Measurements from ENCODE around the gene TBC1D5. TPM values are rescaled to one million over a fixed set of nuclear protein-coding genes. Genes with fewer than 3 reads are reported as not detected.

The TBC1D5 gene
- total RNA-seq, 3 donors from 2014 or later (not counting 1 experiment from before 2014, with no cell fraction given) = 63.8 to 81.9 (median 74.9) TPM

DNA sequence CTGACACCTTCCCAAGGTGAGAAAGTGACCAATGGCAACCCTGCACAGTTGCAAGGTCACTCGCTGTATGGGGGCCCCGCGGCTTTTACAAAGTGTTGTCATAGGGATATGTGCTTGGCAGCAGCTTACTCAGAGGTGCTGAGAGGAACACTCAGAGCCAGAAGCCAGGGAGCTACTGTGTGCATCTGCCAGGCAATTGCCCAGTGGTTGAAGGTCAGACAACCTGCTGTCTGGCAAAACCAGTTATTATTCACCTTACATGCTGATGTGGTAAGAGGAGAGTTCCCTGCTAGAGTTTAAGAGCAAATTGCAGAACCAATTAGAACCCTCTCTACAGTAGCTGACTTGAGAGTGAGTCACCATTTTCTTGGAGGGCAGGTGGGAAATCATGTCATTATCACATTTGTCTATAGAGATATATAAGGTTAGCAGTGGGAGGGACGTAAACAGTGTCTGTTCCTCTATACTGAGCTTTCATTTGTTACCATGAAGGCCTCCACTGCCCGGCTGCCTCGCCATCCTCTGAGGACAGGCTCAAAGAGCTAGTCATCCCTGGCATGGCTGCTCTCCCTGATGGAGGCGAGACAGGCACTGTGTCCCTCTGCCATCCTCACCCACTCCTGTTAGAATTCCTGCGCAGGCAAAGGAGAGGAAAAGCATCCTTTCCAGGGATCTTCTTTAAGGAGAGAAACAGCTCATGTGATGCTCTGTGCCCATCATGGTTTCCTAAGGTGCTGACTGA, 583.3 kb downstream of the TBC1D5 start:
- ATAC-seq (peak in 1 of 3 donors; percentile 24), DNase-seq (no peak)
- no peak overlapping the region for H3K27ac Mint-ChIP-seq
- intact Hi-C loops (cut with micrococcal nuclease) = loop anchor here (10.0 kb wide), 3 partner anchors 164 to 854 kb away; partner anchors contain the start of gene RFTN1
- Histone ChIP-seq H3K4me1 (ENCODE audit: control insufficient read depth, insufficient read depth, low read length) (peaks cover 28% of the 10 kb centered on the region), H3K36me3 (ENCODE audit: control insufficient read depth, insufficient read depth, low read length) (peaks cover 22% of the 10 kb centered on the region), H3K4me3 (ENCODE audit: low read length) (no peak overlapping the region), H3K27ac (ENCODE audit: low read length) (no peak overlapping the region), H3K27me3 (ENCODE audit: control insufficient read depth, insufficient read depth, low read length) (no peaks in the 10 kb centered on the region), H3K9me3 (ENCODE audit: control insufficient read depth, insufficient read depth, low read length) (no peaks in the 10 kb centered on the region)
- peaks cover 31 to 42% of the 10 kb centered on the region in 2 donors for H3K4me1 Mint-ChIP-seq
- peaks cover 26% of the 10 kb centered on the region for H3K36me3 Mint-ChIP-seq
- no peak overlapping the region for H3K4me3 Mint-ChIP-seq
- TF ChIP-seq CTCF (IDR thresholded peaks at IDR 0.05) = no peak
- 96% methylated on average over 8 of the region's 8 CpGs for WGBS (ENCODE audit: insufficient coverage)
- no peaks in the 10 kb centered on the region for H3K27me3 Mint-ChIP-seq (ENCODE audit: low read depth in 2 of 2)
- no peaks in the 10 kb centered on the region for H3K9me3 Mint-ChIP-seq

- H3K27me3 ChIP-seq (ENCODE audit: control insufficient read depth, insufficient read depth, low read length) = no peaks in the 10 kb centered on the region
- intact Hi-C loops (cut with micrococcal nuclease) = loop anchor here (10.0 kb wide), 3 partner anchors 163 to 853 kb away; partner anchors contain the start of gene RFTN1
These were observed 584.7 kb downstream of the TBC1D5 start for GRCh38 chr3:17157713-17158112.

GRCh38 chr3:17156864-17157263, 585.6 kb downstream of the TBC1D5 start:
- ATAC-seq (no peak), DNase-seq (no peak)
- Histone ChIP-seq H3K27me3 (ENCODE audit: control insufficient read depth, insufficient read depth, low read length) (no peaks in the 10 kb centered on the region), H3K27ac (ENCODE audit: low read length) (no peak overlapping the region), H3K4me3 (ENCODE audit: low read length) (no peak overlapping the region), H3K4me1 (ENCODE audit: control insufficient read depth, insufficient read depth, low read length) (peaks cover 51% of the 10 kb centered on the region), H3K9me3 (ENCODE audit: control insufficient read depth, insufficient read depth, low read length) (peaks cover 8% of the 10 kb centered on the region), H3K36me3 (ENCODE audit: control insufficient read depth, insufficient read depth, low read length) (peaks cover 20% of the 10 kb centered on the region)
- intact Hi-C loops (cut with micrococcal nuclease) = loop anchor here (10.0 kb wide), 3 partner anchors 162 to 852 kb away; partner anchors contain the start of gene RFTN1
- H3K36me3 Mint-ChIP-seq = peaks cover 9% of the 10 kb centered on the region
- TF ChIP-seq CTCF (IDR thresholded peaks at IDR 0.05) = no peak
- H3K27ac Mint-ChIP-seq = no peak overlapping the region
- 97% methylated on average over 9 of the region's 10 CpGs for WGBS (ENCODE audit: insufficient coverage)
- H3K4me3 Mint-ChIP-seq = no peak overlapping the region
- H3K4me1 Mint-ChIP-seq = peaks cover 42 to 53% of the 10 kb centered on the region in 2 donors
- peaks cover 0 to 2% of the 10 kb centered on the region in 2 donors for H3K9me3 Mint-ChIP-seq
- no peaks in the 10 kb centered on the region for H3K27me3 Mint-ChIP-seq (ENCODE audit: low read depth in 2 of 2)

More at GRCh38 chr3:17157713-17158112, 584.7 kb downstream of the TBC1D5 start:
- Histone ChIP-seq H3K4me3 (ENCODE audit: low read length) (no peak overlapping the region), H3K36me3 (ENCODE audit: control insufficient read depth, insufficient read depth, low read length) (peaks cover 21% of the 10 kb centered on the region), H3K27ac (ENCODE audit: low read length) (no peak overlapping the region), H3K4me1 (ENCODE audit: control insufficient read depth, insufficient read depth, low read length) (peaks cover 42% of the 10 kb centered on the region), H3K9me3 (ENCODE audit: control insufficient read depth, insufficient read depth, low read length) (peaks cover 8% of the 10 kb centered on the region)
- no peak overlapping the region for H3K27ac Mint-ChIP-seq
- H3K9me3 Mint-ChIP-seq = peaks cover 0 to 2% of the 10 kb centered on the region in 2 donors
- H3K4me3 Mint-ChIP-seq = no peak overlapping the region
- H3K4me1 Mint-ChIP-seq = peaks cover 34 to 45% of the 10 kb centered on the region in 2 donors
- 100% methylated on average over 2 of the region's 2 CpGs for WGBS (ENCODE audit: insufficient coverage)
- TF ChIP-seq CTCF (IDR thresholded peaks at IDR 0.05) = no peak
- peaks cover 12% of the 10 kb centered on the region for H3K36me3 Mint-ChIP-seq
- no peaks in the 10 kb centered on the region for H3K27me3 Mint-ChIP-seq (ENCODE audit: low read depth in 2 of 2)
- DNase-seq (no peak), ATAC-seq (no peak)

All from natural killer cell (primary cell).